T-helper 9 cell (primary cell): ENCODE results near the gene SLC9A1.

Experiments
- DNase-seq: peaks from one replicate; pipeline ENCODE4 v3.0.0-alpha.2; 2020

The SLC9A1 gene

DNA sequence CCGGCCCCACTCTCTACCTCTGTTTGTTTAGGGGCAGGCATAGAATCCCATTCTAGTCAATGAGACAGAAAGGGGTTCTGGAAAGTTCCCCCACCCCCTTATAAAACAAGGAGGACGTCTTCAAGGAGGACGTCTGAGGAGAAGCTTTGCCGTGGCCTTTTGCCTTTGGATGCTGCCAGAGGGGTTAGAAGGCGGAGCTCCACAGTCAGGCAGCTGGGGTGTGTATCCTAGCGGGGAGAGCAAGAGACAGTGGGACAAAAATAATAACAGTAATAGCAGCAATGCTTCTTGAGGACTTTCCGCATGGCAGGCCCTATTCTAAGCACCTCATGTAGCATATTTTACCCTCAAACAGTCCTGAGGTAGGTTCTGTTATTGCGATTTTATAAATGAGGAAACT lies 94.0 kb downstream of the SLC9A1 start:
- no peak for DNase-seq

DNA sequence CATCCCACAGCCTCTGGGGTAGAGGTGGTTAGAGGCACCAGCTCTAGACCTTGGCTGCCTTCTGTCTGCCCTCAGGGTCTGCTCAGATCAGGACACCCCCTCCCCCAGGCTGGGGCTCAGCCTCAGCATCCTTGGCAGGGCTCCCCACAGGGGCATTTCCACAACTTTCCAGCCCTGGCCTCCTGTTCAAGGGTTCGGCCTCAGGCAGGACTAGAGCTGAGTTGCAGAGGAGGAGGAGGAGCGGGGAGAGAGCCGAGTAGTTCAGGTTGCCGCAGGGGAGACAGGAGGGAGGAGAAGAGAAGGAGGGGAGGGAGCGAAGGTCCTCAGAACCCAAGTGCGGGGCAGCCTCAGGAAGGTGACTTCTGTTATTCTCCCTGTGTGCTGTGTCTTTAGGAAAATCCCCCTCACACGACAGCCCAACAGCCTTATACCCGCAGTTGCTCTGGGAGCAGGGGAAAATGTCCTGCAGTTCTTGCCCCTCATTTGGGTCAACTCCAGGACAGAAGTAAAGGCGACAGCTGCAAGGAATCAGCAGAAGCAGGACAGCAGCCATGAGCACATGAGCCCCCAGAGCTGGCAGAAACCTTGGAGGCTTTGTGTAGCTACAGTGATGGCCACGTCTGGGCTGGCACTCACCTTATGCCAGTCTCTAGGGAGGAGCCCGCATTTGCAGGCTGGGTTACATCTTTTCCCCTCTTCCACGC lies 95.8 kb downstream of the SLC9A1 start:
- no peak for DNase-seq

DNA sequence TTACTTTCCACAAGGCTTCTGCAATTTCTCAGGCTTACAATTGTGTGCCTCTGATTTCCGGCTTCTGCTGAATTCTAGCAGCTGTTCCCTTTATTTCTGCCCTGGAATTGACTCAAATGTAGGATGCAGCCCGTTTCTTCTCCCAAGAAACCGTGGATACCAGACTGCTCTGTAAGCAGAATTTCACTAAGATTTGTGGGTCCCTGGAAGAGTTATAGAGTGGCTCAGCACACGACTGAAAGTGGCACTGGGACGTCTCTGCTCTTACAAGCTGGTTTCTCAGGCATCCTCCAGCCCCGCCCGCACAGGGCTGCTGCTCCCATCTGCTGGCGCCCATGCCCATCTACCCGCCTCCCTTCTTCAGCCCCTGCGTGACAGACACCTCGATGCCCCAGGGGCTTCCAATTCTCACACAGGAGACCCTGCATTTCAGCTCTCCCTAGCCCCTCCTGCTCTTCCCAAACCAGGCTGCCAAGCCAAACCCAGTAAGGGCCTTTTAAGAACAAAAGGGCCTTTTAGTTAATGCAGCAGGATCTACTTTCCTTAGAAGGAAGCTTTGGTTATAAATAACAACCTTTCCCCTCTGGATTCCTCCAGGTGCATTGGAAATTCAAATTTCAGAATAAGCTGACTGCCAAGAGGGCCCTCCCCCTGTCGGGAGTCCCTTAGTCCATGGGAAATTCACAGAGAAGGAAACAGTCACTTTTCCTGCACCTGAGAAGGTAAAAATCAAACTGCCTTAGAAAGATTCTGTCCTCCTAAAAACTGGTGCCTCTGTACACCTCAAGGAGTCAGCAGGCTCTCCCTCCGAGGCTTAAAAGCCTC lies 96.9 kb downstream of the SLC9A1 start:
- DNase-seq = no peak

DNA sequence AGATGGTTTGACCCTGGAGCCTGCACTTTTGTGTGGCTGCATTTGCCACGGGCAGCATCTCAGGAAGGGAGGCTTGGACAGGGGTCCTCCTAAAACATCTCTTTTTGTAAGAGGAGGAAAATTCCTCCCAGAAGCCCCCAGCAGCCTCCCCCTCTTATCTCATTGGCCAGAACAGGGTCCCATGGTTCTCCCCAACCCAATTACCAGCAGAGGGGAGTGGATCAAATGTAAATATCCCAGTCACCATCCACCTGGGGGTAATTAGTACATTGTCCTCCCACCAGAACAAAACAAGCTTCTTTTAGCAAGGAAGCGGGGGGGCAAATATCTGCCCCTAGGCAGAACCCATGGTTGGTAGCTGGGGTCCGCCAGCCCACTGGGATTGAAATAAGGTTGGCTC lies 97.5 kb downstream of the SLC9A1 start:
- DNase-seq = no peak

DNA sequence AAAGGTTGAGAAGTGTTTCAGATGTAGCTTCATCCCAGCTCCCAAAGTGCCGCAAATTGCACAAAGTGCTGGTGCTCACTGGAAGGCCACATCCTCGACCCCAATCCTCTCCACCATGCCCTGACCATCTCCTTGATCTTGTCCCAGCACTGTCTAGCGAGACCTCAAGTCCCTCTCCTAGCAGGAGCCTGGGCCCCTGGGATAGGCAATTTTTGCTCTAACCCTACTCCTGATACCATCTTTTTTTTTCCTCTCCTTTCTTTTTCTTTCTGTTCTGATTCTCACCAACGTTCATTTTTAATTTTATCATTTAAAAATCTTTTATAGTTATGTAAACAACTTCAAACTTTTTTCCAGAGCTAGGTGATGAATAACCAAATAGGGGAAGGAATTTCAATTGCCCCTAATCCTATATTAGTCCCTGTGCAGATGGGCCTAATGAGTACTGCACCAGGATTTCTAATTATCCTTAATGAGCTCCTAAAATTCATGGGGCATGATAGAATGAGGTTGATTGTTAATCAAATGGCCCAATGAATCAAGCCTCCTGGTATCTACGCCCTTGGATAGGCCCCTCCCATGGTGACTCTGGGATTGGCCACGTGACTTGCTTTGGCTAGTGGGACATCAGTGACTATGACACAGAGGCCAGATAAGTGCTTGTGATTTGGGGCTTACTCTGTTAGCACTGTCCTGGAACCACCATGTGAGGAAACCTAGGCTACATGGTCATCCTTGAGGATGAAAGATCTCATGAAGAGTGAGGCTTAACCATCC lies 100.8 kb downstream of the SLC9A1 start:
- no peak for DNase-seq

DNA sequence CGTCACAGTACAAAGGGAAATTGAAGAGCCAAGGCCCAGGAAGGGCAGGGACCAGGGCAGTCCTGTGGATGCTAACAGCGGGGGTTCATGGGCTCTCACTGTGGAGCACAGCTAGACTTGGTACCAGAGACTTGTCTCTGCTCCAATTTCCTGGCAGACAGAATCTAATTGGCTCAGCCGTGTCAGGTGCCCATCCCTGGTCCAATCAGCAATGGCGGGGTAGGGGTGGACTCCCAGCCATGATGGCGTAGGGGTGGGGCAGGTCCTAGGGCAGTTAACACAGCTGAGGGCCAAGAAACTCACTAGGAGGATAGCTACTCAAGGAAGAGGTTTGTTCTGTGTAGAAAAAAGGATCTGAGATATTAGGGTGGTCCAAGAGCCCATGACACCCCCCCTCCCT lies 102.4 kb downstream of the SLC9A1 start:
- DNase-seq = no peak

DNA sequence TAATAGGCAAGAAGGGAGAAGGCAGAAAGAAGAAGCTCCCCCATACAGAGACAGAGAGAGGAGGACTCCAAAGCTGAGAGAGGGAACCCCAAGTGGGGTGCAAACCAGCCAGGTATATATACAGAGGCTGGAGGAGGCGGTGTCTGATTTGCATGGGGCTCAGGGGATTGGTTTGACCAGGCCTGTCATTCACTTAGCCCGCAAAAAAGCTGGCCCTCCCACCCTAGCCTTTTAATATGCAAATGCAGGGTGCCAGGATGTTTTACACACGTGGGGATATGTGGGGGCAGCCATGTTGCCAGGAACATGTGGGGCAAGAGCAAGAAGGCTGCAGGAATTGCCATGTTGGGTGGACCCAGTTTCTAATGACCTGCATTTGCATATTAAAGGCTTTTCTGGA lies 105.3 kb downstream of the SLC9A1 start:
- no peak for DNase-seq

DNA sequence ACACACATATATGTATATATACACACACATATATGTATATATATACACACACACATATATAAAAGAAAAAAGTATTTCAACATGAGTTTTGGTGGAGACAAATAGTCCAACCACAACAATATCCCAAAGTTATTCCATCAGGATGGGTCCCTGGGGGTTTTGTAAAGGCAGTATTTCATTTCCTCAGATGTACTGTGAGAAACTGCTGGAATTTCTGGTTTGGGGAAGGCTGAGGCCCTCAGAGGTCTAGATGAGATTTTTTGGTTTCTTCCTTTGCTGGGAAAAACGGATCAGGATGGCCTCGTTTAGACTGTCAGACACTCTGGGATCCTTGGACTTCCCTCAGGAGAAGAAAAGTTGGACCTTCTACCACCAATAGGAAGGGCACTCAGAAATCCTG lies 105.8 kb downstream of the SLC9A1 start:
- DNase-seq = no peak
